GM21737 (cell line): ENCODE data around the gene HSPA1L.
A peak's percentile ranks its signal among the peaks of the same experiment; 100 is the strongest.
"Not testable (repeated sequence)": the region's sequence is repeated elsewhere in the genome, so short reads cannot be mapped to it uniquely, and the experiment has no call there.

Source experiments
- ATAC-seq: cut with Tn5 transposase; IDR thresholded peaks from one replicate; pipeline ENCODE4 v1.9.1; 2021; ENCODE audit warnings: mild to moderate bottlenecking, moderate library complexity; ENCODE audit not compliant: unreplicated experiment

The HSPA1L gene

DNA sequence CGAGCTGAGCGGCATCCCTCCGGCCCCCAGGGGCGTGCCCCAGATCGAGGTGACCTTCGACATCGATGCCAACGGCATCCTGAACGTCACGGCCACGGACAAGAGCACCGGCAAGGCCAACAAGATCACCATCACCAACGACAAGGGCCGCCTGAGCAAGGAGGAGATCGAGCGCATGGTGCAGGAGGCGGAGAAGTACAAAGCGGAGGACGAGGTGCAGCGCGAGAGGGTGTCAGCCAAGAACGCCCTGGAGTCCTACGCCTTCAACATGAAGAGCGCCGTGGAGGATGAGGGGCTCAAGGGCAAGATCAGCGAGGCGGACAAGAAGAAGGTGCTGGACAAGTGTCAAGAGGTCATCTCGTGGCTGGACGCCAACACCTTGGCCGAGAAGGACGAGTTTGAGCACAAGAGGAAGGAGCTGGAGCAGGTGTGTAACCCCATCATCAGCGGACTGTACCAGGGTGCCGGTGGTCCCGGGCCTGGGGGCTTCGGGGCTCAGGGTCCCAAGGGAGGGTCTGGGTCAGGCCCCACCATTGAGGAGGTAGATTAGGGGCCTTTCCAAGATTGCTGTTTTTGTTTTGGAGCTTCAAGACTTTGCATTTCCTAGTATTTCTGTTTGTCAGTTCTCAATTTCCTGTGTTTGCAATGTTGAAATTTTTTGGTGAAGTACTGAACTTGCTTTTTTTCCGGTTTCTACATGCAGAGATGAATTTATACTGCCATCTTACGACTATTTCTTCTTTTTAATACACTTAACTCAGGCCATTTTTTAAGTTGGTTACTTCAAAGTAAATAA lies 2.2 kb upstream of the HSPA1L start:
- not testable (repeated sequence) for ATAC-seq

- no peak for ATAC-seq
Observed at GRCh38 chr6:31814677-31815024, 432 bp downstream of the HSPA1L start.

DNA sequence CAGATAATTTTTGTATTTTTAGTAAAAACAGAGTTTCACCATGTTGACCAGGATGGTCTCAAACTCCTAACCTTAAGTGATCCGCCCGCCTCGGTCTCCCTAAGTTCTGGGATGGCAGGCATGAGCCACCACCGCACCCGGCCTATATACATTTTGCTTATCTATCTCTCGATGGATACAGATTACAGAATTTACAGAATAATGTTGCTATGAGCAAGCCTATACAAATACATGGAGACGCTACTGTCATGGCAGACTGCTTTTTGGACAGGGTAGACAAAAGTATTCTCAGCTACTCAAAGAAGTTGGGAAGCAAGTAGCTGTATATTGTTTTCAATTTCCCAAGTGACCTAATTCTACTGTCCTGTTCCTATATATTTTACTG lies 1.6 kb downstream of the HSPA1L start:
- no peak for ATAC-seq

DNA sequence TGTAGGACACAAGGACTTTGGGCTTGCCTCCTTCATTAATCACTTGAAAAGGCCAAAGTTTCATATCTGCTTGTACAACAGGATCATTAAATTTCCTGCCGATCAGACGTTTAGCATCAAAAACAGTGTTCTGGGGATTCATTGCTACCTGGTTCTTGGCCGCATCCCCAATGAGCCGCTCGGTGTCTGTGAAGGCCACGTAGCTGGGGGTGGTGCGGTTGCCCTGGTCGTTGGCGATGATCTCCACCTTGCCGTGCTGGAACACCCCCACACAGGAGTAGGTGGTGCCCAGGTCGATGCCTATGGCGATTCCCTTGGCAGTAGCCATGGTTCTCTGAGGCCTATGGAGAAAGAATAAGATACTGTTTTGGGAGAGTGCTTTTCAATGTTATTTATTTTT lies 3.4 kb downstream of the HSPA1L start:
- ATAC-seq = no peak

- not testable (repeated sequence) for ATAC-seq
Observed at GRCh38 chr6:31808599-31808998, 6.5 kb downstream of the HSPA1L start.

GRCh38 chr6:31806470-31807272 lies 8.4 kb downstream of the HSPA1L start, which contains the start of gene LSM2:
TSS of gene LSM2 (minus strand) at chr6:31806966. CDS start at chr6:31806757, 209 bp downstream.
- ATAC-seq = peak; percentile 80

DNA sequence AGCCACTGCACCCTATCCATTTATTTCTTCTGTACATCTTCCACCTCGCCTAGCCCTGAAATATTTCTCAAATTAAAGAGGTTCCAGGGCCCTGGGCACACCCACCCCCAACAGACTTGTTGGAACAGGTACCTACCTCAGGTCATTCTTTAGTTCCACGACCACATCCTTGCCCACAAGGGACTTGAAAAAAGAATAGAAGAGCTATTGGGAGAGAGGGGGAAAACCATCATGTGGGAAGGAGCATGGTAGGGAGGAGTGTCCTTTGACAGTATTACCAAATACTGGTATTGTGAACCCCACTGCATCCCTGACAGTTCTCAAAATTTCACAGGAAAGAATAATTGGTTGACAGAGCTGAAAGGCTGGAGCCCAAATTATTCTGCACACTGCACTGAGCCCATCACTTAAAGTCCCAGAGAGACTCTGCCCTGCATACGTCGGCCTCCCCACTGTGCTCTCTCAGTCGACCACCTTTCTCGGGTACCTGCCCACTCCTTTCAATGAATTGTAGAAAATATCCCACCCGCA lies 9.1 kb downstream of the HSPA1L start:
- ATAC-seq = peak; percentile 6

DNA sequence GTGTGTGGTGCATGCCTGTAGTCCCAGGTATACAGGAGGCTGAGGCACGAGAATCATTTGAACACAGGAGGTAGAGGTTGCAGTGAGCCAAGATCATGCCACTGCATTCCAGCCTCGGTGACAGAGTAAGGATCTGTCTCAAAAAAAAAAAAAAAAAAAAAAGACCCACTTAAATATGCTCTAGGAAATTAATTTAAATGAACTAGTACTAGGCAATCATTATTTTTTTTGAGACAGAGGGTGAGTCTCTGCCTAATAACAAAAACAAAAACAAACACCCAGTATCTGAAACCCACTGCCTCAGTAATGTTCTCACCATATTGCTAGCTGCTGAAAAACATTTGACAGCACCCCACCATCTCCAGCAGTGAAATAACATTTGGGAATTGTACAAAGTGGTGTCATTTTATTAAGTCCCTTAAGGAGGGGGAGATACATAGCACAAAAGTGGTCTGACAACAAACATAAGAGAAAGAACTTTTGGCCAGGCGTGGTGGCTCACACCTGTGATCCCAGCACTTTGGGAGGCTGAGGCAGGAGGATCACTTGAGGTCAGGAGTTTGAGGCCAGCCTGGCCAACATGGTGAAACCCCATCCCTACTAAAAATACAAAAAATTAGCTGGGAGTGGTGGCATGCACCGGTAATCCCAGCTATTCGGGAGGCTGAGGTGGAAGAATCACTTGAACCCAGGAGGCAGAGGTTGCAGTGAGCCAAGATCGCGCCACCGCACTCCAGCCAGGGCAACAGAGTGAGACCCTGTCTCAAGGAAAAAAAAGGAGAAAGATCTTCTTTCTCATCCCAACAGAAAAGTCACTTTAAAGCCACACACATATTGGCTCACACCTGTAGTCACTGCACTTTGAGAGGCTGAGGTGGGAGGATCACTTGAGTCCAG lies 13.8 kb downstream of the HSPA1L start:
- ATAC-seq = not testable (repeated sequence)

- ATAC-seq = no peak
Observed at GRCh38 chr6:31799781-31800180, 15.3 kb downstream of the HSPA1L start.

DNA sequence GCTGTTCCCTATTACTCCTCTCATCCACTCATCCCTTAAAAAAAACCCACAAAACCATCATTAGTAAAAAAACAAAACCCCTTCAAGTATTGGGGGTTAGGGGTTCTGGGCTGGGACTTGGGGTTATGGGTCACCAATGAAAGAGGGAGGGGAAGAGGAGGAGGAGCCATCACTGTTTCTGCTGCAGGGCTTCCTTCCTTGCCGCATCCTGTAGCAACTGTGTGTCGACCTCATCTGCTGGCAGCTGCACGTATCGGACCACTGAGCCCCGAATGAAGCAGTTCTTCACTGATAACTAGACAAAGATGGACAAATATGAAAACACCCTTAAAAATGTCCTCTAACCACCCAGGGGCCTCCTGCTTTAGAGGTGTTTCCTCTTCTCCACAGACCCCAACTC lies 17.5 kb downstream of the HSPA1L start:
- ATAC-seq = no peak

DNA sequence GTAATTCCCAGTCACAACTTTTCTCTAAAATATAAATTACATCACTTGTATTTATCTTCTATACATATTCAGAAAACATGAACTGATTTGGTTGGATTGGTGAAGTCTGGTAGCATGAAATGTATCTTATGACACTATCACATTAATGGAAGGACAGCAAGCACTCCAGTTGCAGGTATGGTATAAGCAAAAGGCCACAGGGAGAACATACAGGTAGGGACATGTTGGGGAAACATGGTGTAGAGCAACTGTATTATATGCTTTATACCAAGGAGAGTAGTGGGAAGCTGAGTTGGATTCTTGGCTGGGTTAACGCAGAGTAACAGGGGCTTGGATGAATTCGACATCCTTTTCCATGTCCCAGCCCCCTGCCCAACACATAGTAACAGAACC lies 18.1 kb downstream of the HSPA1L start:
- no peak for ATAC-seq

DNA sequence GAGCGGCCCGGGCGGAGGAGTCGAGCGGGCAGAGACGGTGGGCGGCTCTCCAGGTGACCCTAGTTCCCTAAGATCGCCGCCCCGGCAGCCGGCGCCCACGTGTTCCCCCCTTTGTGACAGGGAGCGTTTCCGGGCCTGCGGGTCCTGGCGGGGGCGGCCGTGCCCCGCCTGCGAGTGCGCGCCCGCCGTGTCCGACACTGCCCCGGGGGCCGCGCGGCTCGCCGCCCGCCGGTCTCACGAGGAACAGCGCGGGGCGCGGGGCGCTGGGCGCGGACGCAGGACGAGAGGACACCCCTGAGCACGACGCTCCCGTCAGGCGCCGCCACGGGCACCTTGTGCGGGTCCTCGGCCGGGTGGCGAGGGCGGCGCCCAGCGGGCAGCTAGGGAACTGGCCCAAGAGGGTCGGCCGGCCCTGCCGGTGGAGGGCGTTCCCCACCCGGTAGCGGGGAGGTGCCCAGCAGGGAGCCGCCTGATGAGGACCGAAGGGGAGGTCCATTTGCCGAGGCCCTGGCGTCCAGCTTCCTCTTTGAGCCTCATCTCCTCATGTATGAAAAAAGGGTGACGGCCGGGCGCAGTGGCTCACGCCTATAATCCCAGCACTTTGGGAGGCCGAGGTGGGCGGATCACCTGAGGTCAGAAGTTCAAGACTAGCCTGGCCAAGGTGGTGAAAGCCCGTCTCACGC lies 19.3 kb downstream of the HSPA1L start, which contains the start of gene VARS1:
Gene VARS1, minus strand, starts transcription at position 137 of the 683 bp plus-strand sequence. CDS start 535 bp downstream, outside the sequence.
- peak; percentile 81 for ATAC-seq

DNA sequence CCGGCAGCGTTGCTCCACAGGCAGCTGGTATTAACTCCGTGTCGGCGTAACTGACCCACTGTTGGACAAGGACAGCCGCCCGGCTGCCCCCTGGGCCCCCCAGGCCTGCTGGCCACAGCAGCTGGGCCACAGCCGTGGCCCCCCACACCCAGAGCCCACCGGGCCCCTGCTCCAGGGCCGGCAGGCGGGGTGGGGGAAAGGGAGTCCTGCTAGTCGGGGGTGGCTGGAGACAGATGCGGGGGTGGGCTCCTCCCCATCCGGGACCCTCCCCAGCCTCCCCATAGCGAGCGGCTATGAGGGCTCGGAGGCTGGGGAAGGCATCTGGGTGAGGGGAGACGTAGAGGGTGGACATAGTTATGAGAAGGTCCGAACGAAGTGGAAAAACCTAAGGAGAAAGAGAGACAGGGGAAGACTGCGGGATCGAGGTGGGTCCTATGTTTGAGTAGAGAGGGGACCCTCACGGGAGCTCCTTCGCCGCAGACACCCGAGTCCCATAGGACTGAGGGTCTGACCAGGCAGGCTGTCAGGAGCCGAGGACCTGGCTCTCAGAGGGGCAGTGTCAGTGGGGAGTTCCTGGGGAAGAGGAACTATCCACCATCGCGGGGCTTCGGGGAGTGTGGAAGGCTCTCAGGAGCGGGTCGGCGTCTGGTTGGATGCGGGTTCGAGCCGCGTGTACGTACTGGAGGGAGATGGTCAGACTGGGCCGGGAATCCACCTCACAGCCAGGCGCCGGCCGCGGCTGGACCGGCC lies 20.0 kb downstream of the HSPA1L start:
- ATAC-seq = no peak

GRCh38 chr6:31794294-31794865 lies 20.7 kb downstream of the HSPA1L start:
- ATAC-seq = no peak

DNA sequence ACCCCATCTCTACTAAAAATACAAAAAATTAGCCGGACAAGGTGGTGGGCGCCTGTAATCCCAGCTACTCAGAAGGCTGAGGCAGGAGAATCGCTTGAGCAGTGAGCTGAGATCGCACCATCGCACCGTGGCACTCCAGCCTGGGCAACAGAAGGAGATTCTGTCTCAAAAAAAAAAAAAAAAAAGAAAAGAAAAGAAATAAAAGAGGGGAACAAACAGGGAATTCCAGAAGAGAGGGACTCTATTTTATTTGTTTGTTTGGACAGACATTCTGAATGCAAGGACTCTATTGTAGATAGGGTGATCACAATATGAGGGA lies 21.2 kb downstream of the HSPA1L start:
- not testable (repeated sequence) for ATAC-seq

DNA sequence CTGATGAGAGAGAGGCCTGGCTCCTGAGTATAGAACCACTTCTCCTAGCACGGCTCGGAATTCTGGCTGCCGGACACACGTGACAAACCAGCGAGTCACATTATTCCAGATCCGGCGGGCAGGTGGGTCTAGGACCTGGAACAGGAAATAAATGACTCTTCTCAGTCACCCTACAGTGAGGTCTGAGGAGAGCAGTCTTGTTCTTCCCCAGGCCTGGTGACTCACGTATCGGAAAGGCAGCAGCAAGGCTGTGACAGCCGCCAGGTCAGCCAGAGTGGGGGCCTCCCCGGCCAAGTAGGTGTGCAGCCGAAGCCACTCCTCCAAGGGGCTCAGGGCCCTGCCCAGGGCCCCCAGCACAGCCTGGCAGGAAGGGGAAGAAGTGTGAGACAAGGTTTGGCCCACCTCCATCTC lies 22.3 kb downstream of the HSPA1L start:
- no peak for ATAC-seq

DNA sequence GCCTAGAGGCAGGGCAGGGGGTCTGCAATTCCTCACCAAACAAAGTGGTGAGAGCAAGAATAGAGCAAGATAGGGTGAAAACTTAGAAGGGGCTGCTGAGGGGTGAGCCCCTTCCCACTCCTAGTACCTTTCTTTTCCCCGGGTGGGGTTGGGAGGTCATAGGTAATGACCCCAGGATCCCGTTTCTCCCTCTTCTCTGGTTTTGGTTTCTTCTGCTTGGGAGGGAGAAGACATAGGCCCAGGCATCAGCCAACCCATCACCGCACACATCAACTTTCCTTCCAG lies 23.1 kb downstream of the HSPA1L start:
- ATAC-seq = no peak

DNA sequence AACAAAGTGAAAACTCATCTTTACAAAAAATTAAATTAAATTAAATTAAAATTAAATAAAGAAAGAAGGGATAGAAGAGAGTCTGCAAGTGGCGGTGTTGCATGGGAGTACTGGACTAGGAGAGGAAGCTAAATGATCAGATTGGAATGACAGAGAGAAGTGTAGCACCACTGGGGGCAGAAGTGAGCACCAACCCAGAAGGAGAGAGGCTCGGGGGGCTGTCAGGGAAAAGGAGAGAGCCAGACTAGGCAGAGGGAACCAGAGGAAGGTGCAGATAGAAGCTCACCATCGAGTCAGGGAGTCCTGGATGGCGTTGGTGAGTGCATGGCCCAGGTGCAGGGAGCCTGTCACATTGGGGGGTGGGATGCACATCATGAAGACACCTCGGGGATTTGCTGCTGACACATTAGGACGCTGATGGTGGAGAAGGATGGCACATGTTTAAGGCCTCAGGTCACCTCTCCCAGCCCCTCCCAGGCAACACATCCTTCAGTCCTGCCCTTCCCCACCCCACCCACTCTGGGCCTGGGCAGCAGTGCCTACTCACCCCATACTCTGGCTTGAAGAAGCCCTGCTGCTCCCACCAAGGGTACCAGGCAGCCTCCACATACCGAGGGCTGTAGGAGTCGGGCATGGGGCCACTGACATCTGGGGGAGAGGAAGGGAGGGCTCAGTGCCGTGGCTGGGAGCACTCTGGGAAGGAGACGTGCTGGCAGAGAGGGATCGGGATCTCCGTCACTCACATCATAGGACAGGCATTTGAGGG lies 23.6 kb downstream of the HSPA1L start:
- ATAC-seq = no peak

DNA sequence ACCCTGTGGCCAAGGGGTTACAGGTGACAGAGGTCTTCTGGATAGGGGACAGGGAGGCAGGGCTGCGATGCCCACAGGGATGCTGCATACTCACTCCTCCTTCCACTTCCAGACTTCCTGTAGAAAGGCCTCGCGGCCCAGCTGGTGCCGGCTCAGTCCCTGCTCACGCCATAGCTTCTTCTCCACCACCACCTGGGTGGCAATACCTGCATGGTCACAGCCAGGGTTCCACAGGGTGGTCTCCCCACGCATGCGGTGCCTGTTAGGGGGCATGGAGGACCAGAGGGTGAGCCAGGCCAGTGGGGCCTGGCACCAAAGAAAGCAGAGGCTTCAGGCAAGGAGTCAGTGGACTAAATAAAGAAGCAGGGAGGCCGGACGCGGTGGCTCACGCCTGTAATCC lies 29.6 kb downstream of the HSPA1L start:
- ATAC-seq = no peak
